Measurements from ENCODE around the gene CDH23.
A peak's percentile ranks its signal among the peaks of the same experiment; 100 is the strongest.

CDH23 gene

GRCh38 chr10:71767420-71768035, 370.8 kb downstream of the CDH23 start:
- no peak for DNase-seq

GRCh38 chr10:71769279-71769823, 372.6 kb downstream of the CDH23 start:
- peak; percentile 43 for DNase-seq

GRCh38 chr10:71770255-71770654, 373.5 kb downstream of the CDH23 start:
- no peak for DNase-seq

GRCh38 chr10:71770789-71771188, 374.1 kb downstream of the CDH23 start:
- no peak for DNase-seq

- DNase-seq: no peak
These were observed 374.5 kb downstream of the CDH23 start for GRCh38 chr10:71771204-71771603.

- DNase-seq: peak; percentile 79
These were observed 375.3 kb downstream of the CDH23 start for GRCh38 chr10:71771821-71772617.

GRCh38 chr10:71772832-71773220, 376.1 kb downstream of the CDH23 start:
- DNase-seq: no peak

- peak; percentile 94 for DNase-seq
These were observed 376.7 kb downstream of the CDH23 start, which contains the start of gene VSIR for GRCh38 chr10:71773221-71773971. Gene VSIR (minus strand): TSS chr10:71773520. CDS start chr10:71773439, 81 bp downstream.

- peak; percentile 89 for DNase-seq
These were observed 378.4 kb downstream of the CDH23 start for GRCh38 chr10:71774916-71775702.

GRCh38 chr10:71776481-71776925, 379.8 kb downstream of the CDH23 start:
- DNase-seq: peak; percentile 80

GRCh38 chr10:71777213-71777985, 380.7 kb downstream of the CDH23 start:
- DNase-seq: no peak

GRCh38 chr10:71778071-71778825, 381.5 kb downstream of the CDH23 start:
- no peak for DNase-seq

GRCh38 chr10:71779641-71780040, 382.9 kb downstream of the CDH23 start:
- peak; percentile 66 for DNase-seq

GRCh38 chr10:71780156-71780555, 383.4 kb downstream of the CDH23 start:
- DNase-seq: no peak

GRCh38 chr10:71780719-71781118, 384.0 kb downstream of the CDH23 start:
- peak; percentile 50 for DNase-seq

GRCh38 chr10:71782221-71782916, 385.6 kb downstream of the CDH23 start:
- no peak for DNase-seq

- peak; percentile 47 for DNase-seq
These were observed 386.3 kb downstream of the CDH23 start for GRCh38 chr10:71782917-71783490.

- DNase-seq: no peak
These were observed 387.4 kb downstream of the CDH23 start for GRCh38 chr10:71783917-71784678.
